Activated naive CD4-positive, alpha-beta T cell treated with Interleukin-2 at 50 U/mL for 16 hours (primary cell): Measurements from ENCODE around the gene PGAM2.

Experiments
- DNase-seq: peaks from one replicate; pipeline ENCODE4 v3.0.0-alpha.2; 2020

PGAM2 gene

DNA sequence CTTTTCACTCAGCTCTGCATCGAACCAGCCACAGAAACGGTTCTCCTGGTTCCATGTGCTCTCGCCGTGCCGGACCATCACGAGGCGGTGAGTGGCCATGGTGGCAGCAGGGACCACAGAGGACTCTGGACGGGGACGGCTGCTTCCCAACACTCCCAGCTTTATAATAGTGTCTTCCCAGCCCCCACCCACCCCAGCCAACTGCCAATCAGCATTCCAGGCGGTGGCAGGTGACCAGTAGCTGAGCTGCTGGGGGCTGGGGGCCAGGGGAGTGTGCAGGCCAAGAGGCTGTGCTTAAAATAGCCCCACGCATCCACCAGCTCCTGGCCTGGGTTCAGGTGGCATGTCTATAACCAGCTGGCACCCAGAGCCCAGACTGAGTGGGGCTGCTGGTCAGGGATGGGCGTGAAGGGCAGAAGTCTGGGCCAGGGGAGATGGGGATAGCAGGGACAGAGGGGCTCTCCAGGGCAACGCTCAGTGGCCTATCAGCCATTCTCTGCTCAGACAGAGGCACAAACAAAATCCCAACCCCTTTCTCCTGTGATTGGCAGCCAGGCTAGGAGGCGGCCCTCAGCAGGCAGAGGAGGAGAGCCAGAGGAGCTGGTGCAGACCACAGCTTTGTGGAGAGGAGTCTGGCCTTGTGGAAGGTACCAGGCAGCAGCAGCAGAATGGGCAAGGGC, at the start of gene PGAM2:
Gene PGAM2 (minus strand): TSS at position 137 of the 680 bp plus-strand sequence. CDS start 38 bp downstream, at position 99.
- DNase-seq, result no peak

DNA sequence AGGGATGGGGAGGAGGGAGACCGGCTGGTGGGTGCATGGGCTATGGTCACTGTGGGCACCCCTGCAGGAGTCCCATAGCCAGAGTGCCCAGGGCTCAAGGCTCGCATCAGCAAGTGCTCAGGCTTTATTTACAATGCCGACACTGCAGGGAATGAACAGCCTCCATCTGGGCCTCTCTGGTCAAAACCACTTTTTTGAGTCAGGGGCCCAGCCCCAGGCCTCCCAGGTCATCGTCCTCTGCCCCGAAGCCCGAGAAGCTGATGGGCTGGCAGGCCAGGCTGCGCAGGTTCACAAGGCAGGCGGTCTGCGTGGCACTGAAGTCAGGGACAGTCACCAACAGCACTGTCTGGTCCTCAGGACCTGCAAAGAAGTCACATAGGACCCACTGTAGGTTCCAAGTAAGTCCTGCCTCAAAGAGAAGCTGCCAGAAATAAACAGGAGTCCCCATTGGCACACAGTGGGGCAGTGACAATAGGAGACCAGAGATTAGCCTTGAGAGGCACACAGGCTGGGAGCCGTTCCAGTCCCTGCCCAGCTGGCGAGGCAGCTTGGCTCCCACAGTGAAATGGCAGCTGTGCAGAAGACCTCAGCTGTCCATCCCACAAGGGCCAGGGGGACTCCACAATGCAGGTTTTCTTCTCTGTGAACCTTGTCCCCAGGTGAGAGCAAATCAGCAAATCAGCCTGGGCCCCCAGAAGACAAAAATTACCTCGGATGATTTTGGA, 49.4 kb upstream of the PGAM2 start:
- DNase-seq, result no peak

GRCh38 chr7:44113764-44114354, 48.5 kb upstream of the PGAM2 start:
- no peak for DNase-seq

- DNase-seq, result no peak
These were observed 47.8 kb upstream of the PGAM2 start for GRCh38 chr7:44112997-44113763.

GRCh38 chr7:44112231-44112996, 47.0 kb upstream of the PGAM2 start:
- DNase-seq, result no peak

DNA sequence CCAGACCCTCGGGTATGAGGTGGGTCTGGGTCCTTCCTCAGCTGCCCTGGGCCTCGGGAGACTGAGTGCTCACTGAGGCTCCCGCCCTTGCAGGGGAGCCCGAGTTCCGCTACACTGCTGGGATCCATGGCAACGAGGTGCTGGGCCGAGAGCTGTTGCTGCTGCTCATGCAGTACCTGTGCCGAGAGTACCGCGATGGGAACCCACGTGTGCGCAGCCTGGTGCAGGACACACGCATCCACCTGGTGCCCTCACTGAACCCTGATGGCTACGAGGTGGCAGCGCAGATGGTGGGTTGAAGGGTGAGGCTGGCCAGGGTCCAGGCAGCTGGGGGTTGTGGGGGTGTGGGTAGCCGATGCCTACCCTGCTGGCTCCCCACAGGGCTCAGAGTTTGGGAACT, 46.4 kb upstream of the PGAM2 start:
- DNase-seq, result no peak

DNA sequence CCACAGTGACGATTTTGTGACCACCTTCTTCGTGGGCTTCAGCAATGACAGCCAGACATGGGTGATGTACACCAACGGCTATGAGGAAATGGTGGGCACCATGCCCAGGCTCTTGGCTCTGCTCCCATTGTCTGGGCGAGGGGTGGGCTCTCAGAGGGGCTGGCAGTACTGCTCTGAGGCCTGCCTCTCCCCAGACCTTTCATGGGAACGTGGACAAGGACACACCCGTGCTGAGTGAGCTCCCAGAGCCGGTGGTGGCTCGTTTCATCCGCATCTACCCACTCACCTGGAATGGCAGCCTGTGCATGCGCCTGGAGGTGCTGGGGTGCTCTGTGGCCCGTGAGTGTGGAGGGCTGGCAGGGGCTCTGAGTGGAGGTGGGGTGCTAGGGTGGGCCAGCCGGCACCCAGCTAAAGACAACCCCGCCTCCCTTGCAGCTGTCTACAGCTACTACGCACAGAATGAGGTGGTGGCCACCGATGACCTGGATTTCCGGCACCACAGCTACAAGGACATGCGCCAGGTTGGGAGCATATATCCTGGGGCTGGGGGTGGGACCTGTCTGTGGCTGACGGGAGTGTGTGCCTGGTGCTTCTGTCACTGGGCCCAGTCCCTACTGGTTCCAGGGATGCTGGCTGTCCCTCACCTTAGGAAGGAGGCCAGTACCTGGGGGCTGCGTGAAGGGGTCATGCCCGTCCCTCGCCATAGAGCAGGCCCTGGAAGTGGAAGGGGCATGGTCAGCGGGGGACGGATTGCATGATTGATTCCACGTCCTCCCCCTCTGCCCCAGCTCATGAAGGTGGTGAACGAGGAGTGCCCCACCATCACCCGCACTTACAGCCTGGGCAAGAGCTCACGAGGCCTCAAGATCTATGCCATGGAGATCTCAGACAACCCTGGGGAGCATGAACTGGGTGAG, 45.6 kb upstream of the PGAM2 start:
- no peak for DNase-seq

DNA sequence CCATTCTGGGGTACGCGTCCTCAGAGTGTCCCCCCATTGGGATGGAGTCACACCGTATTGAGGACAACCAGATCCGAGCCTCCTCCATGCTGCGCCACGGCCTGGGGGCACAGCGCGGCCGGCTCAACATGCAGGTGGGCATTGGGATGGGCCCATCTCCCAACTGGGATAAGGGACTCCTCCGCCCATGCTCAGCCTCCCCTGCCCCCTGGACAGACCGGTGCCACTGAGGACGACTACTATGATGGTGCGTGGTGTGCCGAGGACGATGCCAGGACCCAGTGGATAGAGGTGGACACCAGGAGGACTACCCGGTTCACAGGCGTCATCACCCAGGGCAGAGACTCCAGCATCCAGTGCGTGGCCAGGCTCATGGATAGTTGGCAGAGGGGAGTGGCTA, 44.6 kb upstream of the PGAM2 start:
- DNase-seq, result no peak

DNA sequence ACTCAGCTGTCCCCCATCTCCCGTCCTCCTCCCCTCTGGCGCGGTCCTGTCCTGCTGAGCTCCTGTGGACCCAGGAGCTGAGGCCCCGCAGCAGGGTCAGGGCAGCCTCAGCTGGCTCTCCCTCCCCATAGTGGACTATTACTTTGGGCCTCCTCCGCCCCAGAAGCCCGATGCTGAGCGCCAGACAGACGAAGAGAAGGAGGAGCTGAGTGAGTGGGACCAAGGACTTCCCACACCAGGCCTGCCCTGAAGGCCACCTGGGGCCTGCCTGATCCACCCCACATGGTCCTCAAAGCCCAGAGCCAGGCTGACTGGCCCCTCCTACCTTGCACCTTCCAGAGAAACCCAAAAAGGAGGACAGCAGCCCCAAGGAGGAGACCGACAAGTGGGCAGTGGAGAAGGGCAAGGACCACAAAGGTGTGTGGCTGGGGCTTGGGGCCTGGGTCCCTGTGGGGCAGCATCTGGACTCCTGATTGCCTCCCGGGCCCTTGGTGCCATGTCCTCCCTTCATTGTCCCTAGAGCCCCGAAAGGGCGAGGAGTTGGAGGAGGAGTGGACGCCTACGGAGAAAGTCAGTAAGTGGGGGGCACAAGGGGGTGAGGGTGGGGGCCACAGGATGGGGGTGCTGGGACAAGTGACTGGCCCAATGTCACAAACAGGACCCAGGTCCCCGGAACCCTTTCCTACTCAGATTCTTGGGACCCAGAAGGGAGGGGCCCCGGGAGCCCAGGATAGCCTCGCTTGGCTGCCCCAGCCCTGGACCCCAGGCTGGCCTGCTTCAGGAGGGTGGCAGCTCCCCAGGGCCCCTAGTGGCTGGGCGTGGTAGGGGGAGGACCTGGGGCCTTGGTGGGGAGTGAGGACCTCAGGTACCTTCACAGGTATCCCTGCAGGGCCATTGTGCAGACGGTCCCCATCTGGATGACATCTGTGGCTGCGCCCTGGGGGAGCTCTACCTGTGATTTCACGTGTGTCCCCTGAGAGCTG, 43.7 kb upstream of the PGAM2 start:
- no peak for DNase-seq

DNA sequence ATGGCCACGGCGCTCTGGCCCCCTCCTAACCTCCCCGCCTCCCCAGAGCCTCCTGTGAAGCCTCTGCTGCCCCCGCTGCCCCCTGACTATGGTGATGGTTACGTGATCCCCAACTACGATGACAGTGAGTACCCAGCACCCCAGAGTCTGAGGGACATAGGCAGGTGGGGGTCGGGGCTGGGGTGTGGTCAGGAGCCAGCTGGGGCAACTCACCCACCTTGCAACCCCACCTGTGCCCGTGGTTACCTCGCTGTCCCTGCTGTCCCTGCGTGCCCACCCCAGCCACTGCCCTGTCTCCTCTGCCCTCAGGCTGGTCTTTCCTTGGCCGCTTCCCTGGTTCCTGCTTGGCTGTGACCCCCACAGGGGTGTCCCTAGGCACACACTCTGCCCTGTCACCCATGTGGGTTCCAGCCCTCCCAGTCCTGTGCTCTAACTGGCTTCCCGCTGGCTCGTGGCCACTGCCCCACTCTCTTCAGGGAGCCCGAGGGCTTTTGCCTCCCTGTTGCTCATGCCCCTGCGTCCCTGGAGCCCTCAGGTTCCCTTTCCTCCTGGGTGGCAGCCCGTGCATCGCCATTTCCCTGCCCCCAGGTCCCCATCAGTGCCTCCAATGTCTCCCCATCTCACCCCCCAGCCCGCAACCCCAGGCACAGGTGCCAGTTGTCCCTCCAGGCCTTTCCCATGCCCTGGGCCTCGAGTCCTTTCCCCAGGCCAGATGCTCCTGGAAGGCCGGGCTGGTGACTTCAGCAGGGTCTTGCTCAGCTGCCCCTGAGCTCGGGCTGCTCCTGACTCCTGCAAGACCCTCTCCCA, 42.8 kb upstream of the PGAM2 start:
- DNase-seq, result no peak

DNA sequence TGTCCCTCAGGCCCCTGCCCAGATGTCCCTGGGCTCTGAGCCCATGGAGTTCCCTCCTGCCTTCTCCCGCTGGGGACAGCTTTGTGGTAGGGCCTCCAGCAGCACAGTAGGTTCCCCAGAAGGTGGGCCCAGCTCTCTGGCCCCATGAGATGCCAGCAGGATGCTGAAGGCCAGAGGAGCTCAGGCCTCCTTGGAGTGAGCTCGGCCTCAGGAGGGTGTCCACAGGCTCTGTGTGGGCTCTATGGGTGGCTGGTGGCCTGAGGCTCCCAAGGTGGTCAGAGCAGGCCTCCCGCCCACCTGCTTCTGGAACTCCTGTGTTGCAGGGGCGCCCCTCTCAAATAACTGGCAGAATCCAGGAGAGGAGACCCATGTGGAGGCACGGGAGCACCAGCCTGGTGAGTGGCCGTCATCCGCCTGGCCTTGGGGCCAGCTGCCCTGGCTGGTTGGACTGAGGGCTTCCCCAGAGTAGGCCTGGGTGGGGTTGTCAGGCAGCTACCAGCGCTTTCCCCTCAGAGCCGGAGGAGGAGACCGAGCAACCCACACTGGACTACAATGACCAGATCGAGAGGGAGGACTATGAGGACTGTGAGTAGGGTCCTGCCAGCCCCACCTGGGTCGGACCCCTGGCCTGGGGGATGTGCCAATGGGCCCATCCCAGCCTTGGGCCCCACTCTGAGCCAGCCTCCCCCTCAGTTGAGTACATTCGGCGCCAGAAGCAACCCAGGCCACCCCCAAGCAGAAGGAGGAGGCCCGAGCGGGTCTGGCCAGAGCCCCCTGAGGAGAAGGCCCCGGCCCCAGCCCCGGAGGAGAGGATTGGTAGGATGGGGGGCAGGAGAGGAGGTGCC, 42.0 kb upstream of the PGAM2 start:
- no peak for DNase-seq

DNA sequence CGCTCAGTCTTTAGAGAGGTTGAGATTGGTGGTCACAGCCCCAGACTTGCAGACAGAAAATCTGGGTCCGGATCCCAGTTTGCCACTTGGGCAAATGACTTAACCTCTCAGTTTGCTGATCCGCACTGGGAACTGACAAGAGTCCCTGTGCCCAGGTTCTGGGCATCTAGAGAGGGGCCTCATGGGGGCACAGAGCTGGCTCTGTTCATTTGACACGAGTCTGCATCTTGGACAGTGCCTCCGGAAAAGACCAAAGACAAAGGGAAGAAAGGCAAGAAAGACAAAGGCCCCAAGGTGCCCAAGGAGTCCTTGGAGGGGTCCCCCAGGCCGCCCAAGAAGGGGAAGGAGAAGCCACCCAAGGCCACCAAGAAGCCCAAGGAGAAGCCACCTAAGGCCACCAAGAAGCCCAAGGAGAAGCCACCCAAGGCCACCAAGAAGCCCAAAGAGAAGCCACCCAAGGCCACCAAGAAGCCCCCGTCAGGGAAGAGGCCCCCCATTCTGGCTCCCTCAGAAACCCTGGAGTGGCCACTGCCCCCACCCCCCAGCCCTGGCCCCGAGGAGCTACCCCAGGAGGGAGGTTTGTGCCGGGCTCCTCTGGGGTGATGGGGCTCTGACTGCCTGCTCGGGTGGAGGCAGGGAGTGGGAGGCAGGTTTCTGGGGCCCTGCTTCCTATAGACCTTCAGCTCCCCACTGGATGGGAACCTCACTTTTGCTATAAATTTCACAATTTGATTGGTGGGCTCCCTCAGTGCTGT, 41.1 kb upstream of the PGAM2 start:
- no peak for DNase-seq

DNA sequence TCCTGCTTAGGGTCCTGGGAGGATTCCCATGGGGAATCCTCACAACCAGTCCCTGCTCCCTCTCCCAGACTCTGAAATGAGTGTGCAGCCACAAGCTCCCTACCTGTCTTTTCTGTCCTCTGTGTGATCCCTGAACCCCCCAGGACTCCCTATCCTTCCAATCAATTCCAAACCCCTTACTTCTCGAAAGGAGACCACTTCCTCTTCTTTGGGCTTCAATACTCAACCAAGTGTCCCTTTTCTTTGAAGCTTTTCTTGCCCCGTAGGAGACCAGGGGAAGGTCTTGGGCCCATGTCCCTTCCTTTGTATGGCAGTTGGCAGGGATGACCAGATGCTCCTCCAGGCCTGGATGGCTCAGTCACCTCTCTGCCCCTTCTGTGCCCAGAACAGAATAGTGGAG, 40.5 kb upstream of the PGAM2 start:
- DNase-seq, result no peak

DNA sequence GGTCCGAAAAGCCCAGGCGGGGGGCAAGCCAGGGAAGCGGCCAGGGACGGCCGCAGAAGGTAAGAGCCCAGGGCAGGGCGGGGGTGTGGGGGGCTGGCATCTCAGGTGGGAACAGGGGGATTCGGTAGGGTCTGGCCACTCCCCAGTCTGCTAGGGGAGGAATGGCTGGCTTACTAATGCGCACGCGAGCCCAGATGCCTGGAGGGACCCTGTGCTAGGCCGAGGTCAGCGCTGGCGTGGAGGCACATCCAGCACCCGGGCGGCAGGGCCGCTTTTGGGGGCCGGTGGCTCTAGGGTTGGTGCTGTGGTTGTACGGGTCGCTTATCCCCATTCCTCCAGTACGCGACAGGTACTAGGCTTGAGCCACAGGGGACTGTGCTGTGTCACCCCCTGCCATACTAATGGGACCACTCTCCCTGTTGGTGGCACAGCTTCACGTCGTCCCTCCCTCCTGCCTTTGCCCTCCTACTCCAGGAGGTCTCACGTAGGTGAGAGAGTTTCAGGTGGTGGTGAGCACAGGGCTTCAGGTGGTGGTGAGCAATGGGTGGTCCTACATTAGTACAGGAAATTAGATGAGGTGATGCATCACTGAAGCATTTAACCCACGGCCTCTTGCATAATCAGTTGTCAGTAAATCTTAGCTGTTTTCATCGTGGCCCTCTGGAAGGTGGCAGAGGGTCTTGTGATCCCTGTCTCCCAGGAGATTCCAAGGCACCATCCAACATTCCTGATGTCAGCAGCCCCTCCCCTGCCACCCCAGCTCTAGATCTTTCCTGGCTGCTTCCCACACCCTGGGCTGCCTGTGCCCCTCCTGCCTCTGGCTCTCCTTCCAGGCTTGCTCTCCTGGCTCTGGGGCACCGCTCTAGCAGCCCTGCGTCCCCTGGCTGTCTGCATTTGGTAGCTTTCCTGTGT, 39.7 kb upstream of the PGAM2 start:
- no peak for DNase-seq

GRCh38 chr7:44103923-44104859, 38.8 kb upstream of the PGAM2 start, which contains the start of gene AEBP1:
AEBP1 (plus strand) TSS chr7:44104345; CDS start chr7:44104666, 321 bp downstream.
- no peak for DNase-seq
